NK-92 treated with Interleukin-12 subunit alpha and Interleukin-12 subunit beta, amount 100 ng/mL, for 24 hours (cell line): ENCODE data around the gene FSTL5.

ENCODE experiments used
- DNase-seq: peaks from one replicate; lab custom pipeline; 2025; lab: John Stamatoyannopoulos, UW

The FSTL5 gene

GRCh38 chr4:161444626-161445025, 719.2 kb downstream of the FSTL5 start:
- DNase-seq = no peak

GRCh38 chr4:161442921-161443320, 720.9 kb downstream of the FSTL5 start:
- no peak for DNase-seq

GRCh38 chr4:161438096-161438495, 725.7 kb downstream of the FSTL5 start:
- DNase-seq = no peak

- no peak for DNase-seq
Measured at GRCh38 chr4:161428180-161428965, 735.4 kb downstream of the FSTL5 start.

GRCh38 chr4:161419822-161420221, 744.0 kb downstream of the FSTL5 start:
- DNase-seq = no peak

- no peak for DNase-seq
Measured at GRCh38 chr4:161411901-161412300, 751.9 kb downstream of the FSTL5 start.

GRCh38 chr4:161404346-161405110, 759.3 kb downstream of the FSTL5 start:
- DNase-seq = no peak

- DNase-seq = no peak
Measured at GRCh38 chr4:161403781-161404180, 760.0 kb downstream of the FSTL5 start.

- DNase-seq = no peak
Measured at GRCh38 chr4:161393602-161394001, 770.2 kb downstream of the FSTL5 start.

GRCh38 chr4:161382655-161383054, 781.1 kb downstream of the FSTL5 start:
- DNase-seq = no peak

- no peak for DNase-seq
Measured at GRCh38 chr4:161376275-161376674, 787.5 kb downstream of the FSTL5 start.

- DNase-seq = no peak
Measured at GRCh38 chr4:161364681-161365080, 799.1 kb downstream of the FSTL5 start.

- DNase-seq = no peak
Measured at GRCh38 chr4:161360982-161361381, 802.8 kb downstream of the FSTL5 start.

GRCh38 chr4:161359491-161359890, 804.3 kb downstream of the FSTL5 start:
- no peak for DNase-seq

GRCh38 chr4:161356351-161356750, 807.4 kb downstream of the FSTL5 start:
- no peak for DNase-seq

- DNase-seq = no peak
Measured at GRCh38 chr4:161350946-161351345, 812.9 kb downstream of the FSTL5 start.

- DNase-seq = no peak
Measured at GRCh38 chr4:161345741-161346140, 818.1 kb downstream of the FSTL5 start.

- no peak for DNase-seq
Measured at GRCh38 chr4:161343569-161343950, 820.2 kb downstream of the FSTL5 start.

- DNase-seq = no peak
Measured at GRCh38 chr4:161342881-161343568, 820.8 kb downstream of the FSTL5 start.

- no peak for DNase-seq
Measured at GRCh38 chr4:161336621-161337020, 827.2 kb downstream of the FSTL5 start.

- DNase-seq = no peak
Measured at GRCh38 chr4:161336016-161336530, 827.7 kb downstream of the FSTL5 start.
